Motor neuron (in vitro differentiated cells): ENCODE measurements around the gene PDCD6IP. TPM values are rescaled to one million over a fixed set of nuclear protein-coding genes. Genes with fewer than 3 reads are reported as not detected.
"Not testable (repeated sequence)": the region's sequence is repeated elsewhere in the genome, so short reads cannot be mapped to it uniquely, and the experiment has no call there.

ENCODE experiments used
- ATAC-seq, 8 experiments: fragments of 200-7000 bp; cut with Tn5 transposase; replicated peaks in 6 of 8; 2 replicates each; pipeline ENCODE4 v1.8.0; 2021; ENCODE audit warnings: mild to moderate bottlenecking in 8 of 8, moderate library complexity in 8 of 8
- H3K27ac ChIP-seq, 2 donors: fragments of 250-450 bp; sonication (Bioruptor Pico); 2 replicates each; pipeline ENCODE4 v1.9.0; 2021; ENCODE audit warnings: antibody characterized with exemption in 2 of 2, mild to moderate bottlenecking in 2 of 2, moderate library complexity in 1 of 2
- H3K4me1 ChIP-seq, 2 donors: fragments of 250-450 bp; sonication (Bioruptor Pico); replicated peaks in 1 of 2; 2 replicates each; pipeline ENCODE4 v1.6.1; 2021; ENCODE audit warnings: antibody characterized with exemption in 2 of 2, mild to moderate bottlenecking in 2 of 2, moderate library complexity in 1 of 2
- H3K4me3 ChIP-seq, 5 donors: fragments of 250-450 bp; sonication (Bioruptor Pico); 2 replicates each; pipeline ENCODE4 v1.9.0; 2021; ENCODE audit warnings: antibody characterized with exemption in 5 of 5, mild to moderate bottlenecking in 5 of 5, moderate library complexity in 4 of 5
- WGBS, 10 experiments: fragments of 450-650 bp; shearing (Covaris generic); methylation state at CpG; one replicate each; pipeline ENCODE4 v1.0.0; 2022; 5-methylcytosine and 5-hydroxymethylcytosine counted together
- in situ Hi-C, 9 experiments: fragments of 400-800 bp; cut with MboI; loops; one replicate each; pipeline ENCODE4 v1.15.0; 2021; ENCODE audit warnings: low sequenced_read_pairs in 9 of 9, low pct_unique_long_range_greater_than_20kb in 2 of 9; ENCODE audit not compliant: unreplicated experiment in 9 of 9
- total RNA-seq, 8 experiments: library from RNA; unstranded; fragments of 300-600 nt; gene quantifications; 2 replicates each; pipeline versions ENCODE4 v1.2.3 to v1.2.4, GENCODE V29; 2022

PDCD6IP gene
- 100 to 1,000 TPM in 4 of 8 experiments, 10 to 100 TPM in 4; 56.8 to 166 (median 96.8) TPM for total RNA-seq

DNA sequence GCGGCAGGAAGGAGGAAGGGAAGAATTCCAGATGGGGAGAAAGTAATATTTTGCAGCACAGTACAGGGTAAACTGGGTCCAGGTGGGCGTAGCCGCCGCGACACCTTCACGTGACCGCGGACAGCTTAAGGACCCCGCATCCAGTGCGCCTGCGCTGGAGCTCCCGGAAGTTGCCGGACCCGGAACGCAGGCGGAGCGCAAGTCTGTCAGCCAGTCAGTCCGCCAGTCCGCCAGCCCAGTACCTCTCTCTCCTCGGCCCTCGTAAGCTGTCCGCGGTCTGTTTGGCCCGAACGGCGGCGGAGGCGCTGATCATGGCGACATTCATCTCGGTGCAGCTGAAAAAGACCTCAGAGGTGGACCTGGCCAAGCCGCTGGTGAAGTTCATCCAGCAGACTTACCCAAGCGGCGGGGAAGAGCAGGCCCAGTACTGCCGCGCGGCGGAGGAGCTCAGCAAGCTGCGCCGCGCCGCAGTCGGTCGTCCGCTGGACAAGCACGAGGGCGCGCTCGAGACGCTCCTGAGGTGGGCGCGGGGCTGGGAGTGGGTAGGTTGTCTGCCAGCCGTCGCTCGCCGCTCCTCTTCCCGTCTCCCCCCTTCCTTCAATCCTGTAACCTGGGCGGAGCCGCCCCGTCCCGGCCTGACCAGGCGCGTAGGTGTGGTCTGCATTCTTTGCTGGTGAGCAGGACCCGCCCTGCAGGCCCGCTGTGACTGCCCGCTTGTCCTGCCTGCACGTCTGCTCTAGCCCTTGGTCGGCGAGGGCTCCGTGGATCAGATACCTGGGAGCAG lies at the start of gene PDCD6IP:
TSS of gene PDCD6IP (plus strand) at position 213 of the 784 bp plus-strand sequence. CDS start at position 312, 99 bp downstream.
- Histone ChIP-seq H3K4me1 (peaks cover 4 to 19% of the 10 kb centered on the region in 2 donors), H3K27ac (peak within 1 kb of the TSS; percentile 53 to 90), H3K4me3 (peak within 1 kb of the TSS; percentile 77 to 96 (median 79))
- peak; percentile 87 to 92 (median 91) for ATAC-seq
- 0 to 1% (median 0%) methylated on average over 3 to 14 of the region's 69 CpGs; no CpG with 5 or more reads in 5 of the 10 experiments for WGBS, 10 experiments
- in situ Hi-C loops = loop anchor here in 4 of 9 experiments (25.0 kb wide), 3 partner anchors 161 to 661 kb away; no protein-coding TSS in a partner anchor

DNA sequence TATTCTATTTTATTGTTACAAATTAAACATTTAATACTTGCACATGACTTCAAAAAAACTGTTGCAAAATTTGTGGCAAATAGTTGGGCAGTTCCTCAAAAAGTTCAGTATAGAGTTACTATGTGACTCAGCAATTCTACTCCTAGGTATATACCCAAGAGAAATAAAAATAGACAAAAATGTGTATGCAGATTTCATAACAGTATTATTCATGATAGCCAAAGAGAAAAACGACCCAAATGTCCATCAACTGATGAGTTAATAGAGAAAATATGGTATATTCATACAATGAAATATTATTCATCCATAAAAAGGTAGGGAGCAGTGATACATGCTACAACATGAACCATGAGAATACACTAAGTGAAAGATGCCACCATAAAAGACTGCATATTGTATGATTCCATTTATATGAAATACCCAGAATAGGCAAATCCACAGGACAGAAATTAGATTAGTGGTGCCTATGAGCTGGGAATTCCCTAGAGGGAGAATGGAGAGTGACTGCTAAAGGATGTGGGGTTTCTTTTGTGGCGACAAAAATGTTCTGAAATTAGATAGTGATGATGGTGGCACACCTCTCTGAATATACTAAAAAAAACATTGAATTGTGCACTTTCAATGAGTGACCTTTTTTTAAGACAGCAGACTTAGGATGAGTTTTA lies 48.8 kb upstream of the PDCD6IP start:
- in situ Hi-C loops = no loop called here
- Histone ChIP-seq H3K4me3 (no peak overlapping the region), H3K4me1 (no peaks in the 10 kb centered on the region), H3K27ac (no peak overlapping the region)
- peak in 1 of 8 experiments; percentile 31 for ATAC-seq
- WGBS, 10 experiments = 0 to 50% (median 23%) methylated on average over 1 to 2 of the region's 2 CpGs

DNA sequence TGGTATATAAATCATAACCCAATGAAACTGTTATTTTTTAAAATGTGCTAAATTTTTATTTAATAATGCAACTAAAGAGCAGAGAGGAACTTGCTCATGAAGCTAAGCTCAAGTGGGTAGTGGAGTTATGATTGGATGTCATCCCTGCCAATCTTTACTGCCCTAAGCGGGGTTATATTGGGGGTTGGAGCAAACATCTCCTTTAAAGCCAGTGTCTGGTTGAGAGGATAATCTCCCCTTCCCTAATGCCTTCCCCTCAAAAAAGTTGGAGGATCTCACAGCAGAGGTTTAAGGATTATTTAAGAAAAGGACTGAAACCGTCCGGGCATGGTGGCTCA lies 48.2 kb upstream of the PDCD6IP start:
- in situ Hi-C loops = no loop called here
- WGBS, 10 experiments = 85 to 100% (median 94%) methylated on average over 1 to 3 of the region's 3 CpGs; no CpG with 5 or more reads in 5 of the 10 experiments
- no peak for ATAC-seq
- no peaks in the 10 kb centered on the region for H3K4me1 ChIP-seq
- H3K4me3 ChIP-seq = no peak overlapping the region
- H3K27ac ChIP-seq = no peak overlapping the region

DNA sequence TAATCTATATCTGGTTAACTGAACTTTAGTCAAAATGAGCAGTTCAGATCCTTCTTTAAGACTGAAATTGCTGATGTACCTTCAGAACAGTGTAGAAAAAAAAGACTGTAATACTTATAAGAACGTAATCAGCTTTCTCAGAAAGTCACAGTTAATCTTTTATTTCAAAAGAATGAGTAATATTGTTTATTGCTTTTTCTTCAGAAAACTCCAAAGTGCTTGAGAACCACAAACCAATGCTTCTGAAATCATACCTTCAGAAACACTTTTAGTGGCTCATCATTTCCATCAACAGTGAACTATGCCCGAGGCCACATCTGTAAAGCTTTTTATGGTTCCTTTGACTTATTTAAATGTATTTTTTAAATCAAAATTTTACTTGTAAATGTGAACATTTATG lies 47.1 kb upstream of the PDCD6IP start:
- WGBS, 10 experiments = 35 to 100% (median 87%) methylated on average over 1 to 2 of the region's 2 CpGs; no CpG with 5 or more reads in 2 of the 10 experiments

DNA sequence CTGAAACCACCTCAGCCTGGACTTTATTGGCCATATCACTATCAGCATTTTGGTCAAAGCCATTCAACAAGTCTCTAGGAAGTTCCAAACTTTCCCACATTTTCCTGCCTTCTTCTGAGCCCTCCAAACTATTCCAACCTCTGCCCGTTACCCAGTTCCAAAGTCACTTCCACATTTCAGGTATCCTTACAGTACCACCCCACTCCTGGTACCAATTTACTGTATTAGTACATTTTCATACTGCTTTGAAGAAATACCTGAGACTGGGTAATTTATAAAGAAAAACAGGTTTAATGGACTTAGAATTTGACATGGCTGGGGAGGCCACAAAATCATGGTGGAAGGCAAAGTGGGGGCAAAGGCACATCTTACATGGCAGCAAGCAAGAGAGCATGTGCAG lies 44.0 kb upstream of the PDCD6IP start:
- 71 to 100% (median 89%) methylated on average over 1 of the region's 1 CpG; no CpG with 5 or more reads in 6 of the 10 experiments for WGBS, 10 experiments
- ATAC-seq, H3K4me1 ChIP-seq, H3K4me3 ChIP-seq, H3K27ac ChIP-seq, in situ Hi-C loops: not testable (repeated sequence)

More for the DNA sequence above, 47.1 kb upstream of the PDCD6IP start:
- Histone ChIP-seq H3K4me3 (no peak overlapping the region), H3K27ac (no peak overlapping the region), H3K4me1 (no peaks in the 10 kb centered on the region)
- in situ Hi-C loops = no loop called here
- peak in 1 of 8 experiments; percentile 83 for ATAC-seq

DNA sequence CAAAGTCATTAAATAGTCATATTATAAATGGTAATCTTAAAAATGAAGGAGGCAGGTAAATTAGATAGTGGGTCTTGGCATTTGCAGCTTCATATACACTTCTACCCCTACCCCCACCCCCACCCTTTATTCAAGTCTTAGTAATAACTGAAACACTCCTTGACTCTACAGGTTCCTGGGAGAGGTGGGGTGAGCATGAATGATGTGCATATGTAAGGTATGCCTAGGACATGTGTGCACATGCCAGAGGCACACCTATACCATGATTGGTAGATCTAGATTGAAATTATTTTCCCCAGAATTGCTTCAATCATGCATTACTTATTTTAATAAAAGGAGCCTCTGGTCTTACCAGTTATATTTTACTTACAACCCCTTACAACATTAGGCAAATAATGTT lies 40.1 kb upstream of the PDCD6IP start:
- H3K4me1 ChIP-seq = no peaks in the 10 kb centered on the region
- ATAC-seq = peak in 1 of 8 experiments; percentile 83
- H3K27ac ChIP-seq = no peak overlapping the region
- H3K4me3 ChIP-seq = no peak overlapping the region
- in situ Hi-C loops = no loop called here

GRCh38 chr3:33758864-33759263 lies 39.6 kb upstream of the PDCD6IP start:
- peak in 3 of 8 experiments; percentile 54 to 95 (median 74) for ATAC-seq
- H3K4me1 ChIP-seq = no peaks in the 10 kb centered on the region
- no peak overlapping the region for H3K4me3 ChIP-seq
- WGBS, 10 experiments = 0 to 100% (median 89%) methylated on average over 1 to 2 of the region's 2 CpGs
- H3K27ac ChIP-seq = no peak overlapping the region
- in situ Hi-C loops = no loop called here

DNA sequence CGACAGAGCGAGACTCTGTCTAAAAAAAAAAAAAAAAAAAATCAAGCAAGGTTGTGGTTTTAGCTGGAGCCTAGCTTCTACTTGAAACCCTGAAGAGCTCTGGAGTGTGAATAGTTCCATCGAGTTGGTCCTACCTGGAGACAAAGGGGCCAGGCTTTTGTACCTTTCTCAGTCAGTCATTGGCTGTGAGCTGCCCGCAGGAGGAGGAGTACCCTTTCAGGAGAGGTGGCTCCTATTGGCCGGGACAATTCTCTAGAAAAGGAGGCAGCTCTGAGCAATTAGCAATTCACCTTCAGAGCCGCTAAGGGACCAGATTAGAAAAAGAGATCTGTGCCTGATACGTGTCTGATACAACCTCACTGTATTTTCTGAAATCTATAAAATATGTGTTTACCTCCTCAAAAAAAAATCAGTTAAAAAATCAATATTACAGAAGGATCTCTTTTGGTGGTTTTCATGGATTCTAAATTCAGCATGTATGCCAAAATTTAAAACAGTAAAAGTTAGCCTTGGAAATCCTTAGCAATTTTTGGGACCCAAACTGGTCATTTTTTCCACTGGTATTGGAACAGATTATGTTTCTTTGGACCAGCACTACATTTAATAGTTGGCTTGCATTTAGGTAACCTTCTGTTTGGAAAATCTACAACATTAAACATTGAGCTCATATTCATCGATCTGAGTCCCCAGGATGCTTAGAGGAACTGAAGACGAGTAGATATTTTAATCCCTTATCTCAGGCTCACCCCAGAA lies 29.7 kb upstream of the PDCD6IP start:
- no peak for ATAC-seq
- Histone ChIP-seq H3K4me1 (no peaks in the 10 kb centered on the region), H3K4me3 (no peak overlapping the region), H3K27ac (no peak overlapping the region)
- in situ Hi-C loops = no loop called here
- WGBS, 10 experiments = 41 to 85% (median 79%) methylated on average over 1 to 7 of the region's 9 CpGs; no CpG with 5 or more reads in 1 of the 10 experiments

DNA sequence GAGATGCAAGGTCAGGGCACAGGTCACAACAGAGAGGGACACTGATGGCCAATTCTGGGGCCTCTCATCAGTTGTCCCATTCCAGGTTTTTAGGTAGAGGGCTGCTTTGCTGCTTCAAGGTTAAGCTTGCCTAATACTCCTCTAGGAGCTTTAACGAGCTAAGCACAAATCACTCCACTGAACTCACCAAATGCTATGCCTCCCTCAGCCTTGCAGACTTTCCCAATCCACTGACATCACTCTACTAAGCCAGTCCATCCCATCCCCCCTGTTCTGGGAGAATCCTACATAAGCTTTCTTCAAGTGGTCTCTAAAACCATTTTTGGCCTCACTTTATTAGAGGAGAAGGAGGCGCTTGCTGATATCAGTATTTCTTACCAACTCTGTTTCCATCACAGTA lies 24.8 kb upstream of the PDCD6IP start:
- WGBS, 10 experiments = 50 to 100% (median 81%) methylated on average over 1 to 2 of the region's 2 CpGs; no CpG with 5 or more reads in 2 of the 10 experiments
- Histone ChIP-seq H3K27ac (no peak overlapping the region), H3K4me1 (no peaks in the 10 kb centered on the region), H3K4me3 (no peak overlapping the region)
- peak in 1 of 8 experiments; percentile 76 for ATAC-seq
- in situ Hi-C loops = no loop called here

GRCh38 chr3:33775363-33775762 lies 23.1 kb upstream of the PDCD6IP start:
- in situ Hi-C loops = loop anchor here in 4 of 9 experiments (25.0 kb wide), 3 partner anchors 138 to 638 kb away; no protein-coding TSS in a partner anchor
- 20 to 100% (median 76%) methylated on average over 1 to 3 of the region's 3 CpGs; no CpG with 5 or more reads in 2 of the 10 experiments for whole genome bisulfite sequencing, 10 experiments
- ATAC-seq = no peak
- H3K27ac ChIP-seq = no peak overlapping the region
- no peaks in the 10 kb centered on the region for H3K4me1 ChIP-seq
- H3K4me3 ChIP-seq = no peak overlapping the region

DNA sequence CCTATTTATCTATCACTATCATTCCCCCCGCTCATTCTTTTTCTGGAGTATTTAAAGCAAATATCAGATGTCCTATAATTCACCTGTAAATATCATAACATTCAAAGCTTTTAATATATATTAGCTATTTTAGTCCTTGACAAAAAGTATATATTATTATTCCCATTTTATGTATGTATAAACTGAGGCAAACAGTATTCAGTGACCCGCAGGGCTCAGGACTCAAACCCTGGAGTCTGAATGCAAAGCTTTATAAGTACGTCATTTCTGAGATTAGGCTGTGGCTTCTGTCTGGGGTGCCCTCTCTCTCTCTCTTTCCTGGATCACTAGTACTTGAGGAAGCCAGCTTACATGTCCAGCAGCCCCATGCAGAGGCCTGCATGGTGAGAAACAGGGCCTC lies 20.4 kb upstream of the PDCD6IP start:
- H3K4me3 ChIP-seq = no peak overlapping the region
- H3K4me1 ChIP-seq = no peaks in the 10 kb centered on the region
- ATAC-seq = no peak
- no peak overlapping the region for H3K27ac ChIP-seq
- WGBS, 10 experiments = 83 to 100% (median 94%) methylated on average over 1 to 3 of the region's 3 CpGs; no CpG with 5 or more reads in 1 of the 10 experiments
- in situ Hi-C loops = loop anchor here in 4 of 9 experiments (25.0 kb wide), 3 partner anchors 141 to 641 kb away; no protein-coding TSS in a partner anchor

GRCh38 chr3:33779751-33780150 lies 18.7 kb upstream of the PDCD6IP start:
- Histone ChIP-seq H3K4me3 (no peak overlapping the region), H3K4me1 (no peaks in the 10 kb centered on the region), H3K27ac (no peak overlapping the region)
- in situ Hi-C loops = loop anchor here in 5 of 9 experiments (10.0 to 25.0 kb wide), 4 partner anchors 142 to 642 kb away; no protein-coding TSS in a partner anchor
- no peak for ATAC-seq
- 42 to 86% (median 61%) methylated on average over 1 to 3 of the region's 3 CpGs; no CpG with 5 or more reads in 2 of the 10 experiments for WGBS, 10 experiments
